Measurements from ENCODE around the gene WSCD2.

- TF ChIP-seq, protein P1, sequence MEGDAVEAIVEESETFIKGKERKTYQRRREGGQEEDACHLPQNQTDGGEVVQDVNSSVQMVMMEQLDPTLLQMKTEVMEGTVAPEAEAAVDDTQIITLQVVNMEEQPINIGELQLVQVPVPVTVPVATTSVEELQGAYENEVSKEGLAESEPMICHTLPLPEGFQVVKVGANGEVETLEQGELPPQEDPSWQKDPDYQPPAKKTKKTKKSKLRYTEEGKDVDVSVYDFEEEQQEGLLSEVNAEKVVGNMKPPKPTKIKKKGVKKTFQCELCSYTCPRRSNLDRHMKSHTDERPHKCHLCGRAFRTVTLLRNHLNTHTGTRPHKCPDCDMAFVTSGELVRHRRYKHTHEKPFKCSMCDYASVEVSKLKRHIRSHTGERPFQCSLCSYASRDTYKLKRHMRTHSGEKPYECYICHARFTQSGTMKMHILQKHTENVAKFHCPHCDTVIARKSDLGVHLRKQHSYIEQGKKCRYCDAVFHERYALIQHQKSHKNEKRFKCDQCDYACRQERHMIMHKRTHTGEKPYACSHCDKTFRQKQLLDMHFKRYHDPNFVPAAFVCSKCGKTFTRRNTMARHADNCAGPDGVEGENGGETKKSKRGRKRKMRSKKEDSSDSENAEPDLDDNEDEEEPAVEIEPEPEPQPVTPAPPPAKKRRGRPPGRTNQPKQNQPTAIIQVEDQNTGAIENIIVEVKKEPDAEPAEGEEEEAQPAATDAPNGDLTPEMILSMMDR (conservative IDR thresholded peaks at IDR 0.05), result no peak
- no peak for TF ChIP-seq ZFX (IDR thresholded peaks at IDR 0.05)
Measured at GRCh38 chr12:108166505-108166904, 37.4 kb downstream of the WSCD2 start.

Data from C4-2B (cell line).